HCT116 (cell line): ENCODE data around the gene MID1IP1.

Experiments used
- EZH2 ChIP-seq: fragments of 200-600 bp; sonication (generic); IDR thresholded peaks from 2 replicates; pipeline ENCODE4 v1.6.1; 2017; ENCODE audit warnings: antibody characterized with exemption, mixed run types
- EZH2phosphoT487 ChIP-seq: fragments of 200-600 bp; IDR thresholded peaks from 2 replicates; pipeline ENCODE4 v1.6.1; 2018; ENCODE audit warnings: antibody characterized with exemption, borderline replicate concordance
- POLR2A ChIP-seq: IDR thresholded peaks from 2 replicates; pipeline ENCODE4 v1.7.0; 2011; ENCODE audit warnings: borderline replicate concordance; ENCODE audit not compliant: insufficient read depth, insufficient read length; ENCODE audit errors: extremely low read depth
- POLR2AphosphoS5 ChIP-seq: IDR thresholded peaks from 2 replicates; pipeline ENCODE4 v1.6.1; 2011; ENCODE audit warnings: mild to moderate bottlenecking, low read depth, low read length, moderate library complexity
- SIN3A ChIP-seq: IDR thresholded peaks from 2 replicates; pipeline ENCODE4 v1.6.1; 2012; ENCODE audit warnings: low read depth
- SRF ChIP-seq: IDR thresholded peaks from 2 replicates; pipeline ENCODE4 v1.6.1; 2012; ENCODE audit warnings: low read depth
- ZNF274 ChIP-seq: fragments of 200-500 bp; sonication (Bioruptor generic); IDR thresholded peaks from 2 replicates; pipeline ENCODE4 v1.6.1; 2014; ENCODE audit warnings: mild to moderate bottlenecking, low read depth, low read length, inconsistent platforms
- TF ChIP-seq, protein P1 (sequence below), 3 experiments: fragments of 200-600 bp in 1 of 3; sonication (generic) in 1 of 3; IDR thresholded peaks in 2 of 3; conservative IDR thresholded peaks in 1 of 3; 2 replicates each; pipeline ENCODE4 v1.5.1; 2012 to 2017; ENCODE audit warnings: low read depth in 2 of 3, low read length in 2 of 3, antibody characterized with exemption in 1 of 3, borderline replicate concordance in 1 of 3, control low read depth in 1 of 3, mild to moderate bottlenecking in 1 of 3, mixed read lengths in 1 of 3, mixed run types in 1 of 3, moderate library complexity in 1 of 3; ENCODE audit not compliant: insufficient read depth in 1 of 3

DNA sequence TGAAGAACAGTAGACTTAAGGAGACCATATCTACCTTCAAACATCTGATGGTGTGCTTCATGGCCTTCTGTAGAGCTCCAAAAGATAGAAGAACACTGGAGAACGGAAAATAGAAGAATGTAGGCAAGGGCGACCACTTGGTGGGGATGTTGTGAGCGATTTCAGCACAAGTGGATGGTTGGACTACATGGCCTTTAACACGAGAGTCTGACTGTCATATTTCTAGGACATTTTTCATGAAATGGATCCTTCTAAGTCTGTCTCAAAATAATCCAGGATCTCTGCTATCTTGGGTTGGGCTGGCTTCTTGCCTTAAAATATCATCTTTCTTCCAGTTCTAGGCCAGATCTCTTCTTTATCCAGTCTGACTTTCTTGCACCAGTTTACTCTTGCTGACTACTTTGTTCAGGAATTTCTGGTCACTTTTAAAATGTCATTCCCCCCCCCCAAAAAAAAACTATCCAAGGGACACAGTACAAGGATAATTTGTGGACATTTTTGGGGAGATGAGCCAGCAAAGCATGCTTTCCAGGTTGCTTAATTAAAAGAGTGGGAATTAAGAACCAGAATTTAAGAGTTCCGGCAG, 1.2 kb upstream of the MID1IP1 start:
- TF ChIP-seq POLR2A (no peak), EZH2 (no peak), POLR2AphosphoS5 (no peak), ZNF274 (no peak), EZH2phosphoT487 (no peak), SRF (no peak), SIN3A (no peak)
- TF ChIP-seq, protein P1, sequence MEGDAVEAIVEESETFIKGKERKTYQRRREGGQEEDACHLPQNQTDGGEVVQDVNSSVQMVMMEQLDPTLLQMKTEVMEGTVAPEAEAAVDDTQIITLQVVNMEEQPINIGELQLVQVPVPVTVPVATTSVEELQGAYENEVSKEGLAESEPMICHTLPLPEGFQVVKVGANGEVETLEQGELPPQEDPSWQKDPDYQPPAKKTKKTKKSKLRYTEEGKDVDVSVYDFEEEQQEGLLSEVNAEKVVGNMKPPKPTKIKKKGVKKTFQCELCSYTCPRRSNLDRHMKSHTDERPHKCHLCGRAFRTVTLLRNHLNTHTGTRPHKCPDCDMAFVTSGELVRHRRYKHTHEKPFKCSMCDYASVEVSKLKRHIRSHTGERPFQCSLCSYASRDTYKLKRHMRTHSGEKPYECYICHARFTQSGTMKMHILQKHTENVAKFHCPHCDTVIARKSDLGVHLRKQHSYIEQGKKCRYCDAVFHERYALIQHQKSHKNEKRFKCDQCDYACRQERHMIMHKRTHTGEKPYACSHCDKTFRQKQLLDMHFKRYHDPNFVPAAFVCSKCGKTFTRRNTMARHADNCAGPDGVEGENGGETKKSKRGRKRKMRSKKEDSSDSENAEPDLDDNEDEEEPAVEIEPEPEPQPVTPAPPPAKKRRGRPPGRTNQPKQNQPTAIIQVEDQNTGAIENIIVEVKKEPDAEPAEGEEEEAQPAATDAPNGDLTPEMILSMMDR (IDR thresholded peaks at IDR 0.05 in 2 of 3, conservative IDR thresholded peaks at IDR 0.05 in 1 of 3; ENCODE audit: borderline replicate concordance in 1 of 3, insufficient read depth in 1 of 3, low read depth in 2 of 3, low read length in 2 of 3) = no peak
